HepG2 (cell line): ENCODE results near the gene MCOLN3. TPM values are rescaled to one million over a fixed set of nuclear protein-coding genes. Genes with fewer than 3 reads are reported as not detected.

Experiments
- EHMT2 ChIP-seq: fragments of 200-600 bp; sonication (generic); IDR thresholded peaks from 2 replicates; pipeline ENCODE4 v1.7.0; 2017; ENCODE audit warnings: antibody characterized with exemption, low read depth, low read length, borderline replicate concordance
- HMG20A ChIP-seq: IDR thresholded peaks from 2 replicates; pipeline ENCODE4 v1.6.1; 2016; ENCODE audit warnings: borderline replicate concordance
- MATR3 ChIP-seq: sonication (generic); formaldehyde crosslinking; IDR thresholded peaks from 2 replicates; pipeline ENCODE4 v1.4.0; 2020; ENCODE audit warnings: missing genetic modification reagents
- MXD4 ChIP-seq: IDR thresholded peaks from 2 replicates; pipeline ENCODE4 v1.6.1; 2016; ENCODE audit warnings: mild to moderate bottlenecking, missing biosample characterization, missing genetic modification reagents
- NFE2L2 ChIP-seq: fragments of 150-350 bp; IDR thresholded peaks from 2 replicates; pipeline ENCODE4 v1.6.1; 2014; ENCODE audit warnings: low read length
- SRSF4 ChIP-seq: fragments of 200-400 bp; formaldehyde crosslinking; IDR thresholded peaks from one replicate; pipeline ENCODE4 v1.6.1; 2018; ENCODE audit warnings: mild to moderate bottlenecking, low read depth, low read length, moderate library complexity; ENCODE audit not compliant: poor library complexity, severe bottlenecking
- SUZ12 ChIP-seq: fragments of 150-350 bp; IDR thresholded peaks from 2 replicates; pipeline ENCODE4 v1.6.1; 2014; ENCODE audit warnings: low read depth, low read length
- THYN1 ChIP-seq: sonication (generic); formaldehyde crosslinking; IDR thresholded peaks from 2 replicates; pipeline ENCODE4 v1.8.1; 2023; ENCODE audit warnings: low read depth, mild to moderate bottlenecking, moderate library complexity, missing genetic modification reagents, borderline replicate concordance
- ZBTB38 ChIP-seq: sonication (generic); formaldehyde crosslinking; IDR thresholded peaks from 2 replicates; pipeline ENCODE4 v1.5.1; 2020; ENCODE audit warnings: mild to moderate bottlenecking, missing genetic modification reagents
- ZNF451 ChIP-seq: sonication (generic); formaldehyde crosslinking; IDR thresholded peaks from 2 replicates; pipeline ENCODE4 v1.5.0; 2020; ENCODE audit warnings: mild to moderate bottlenecking, missing genetic modification reagents
- ZNF468 ChIP-seq: sonication (generic); formaldehyde crosslinking; IDR thresholded peaks from 2 replicates; pipeline ENCODE4 v1.8.0; 2022; ENCODE audit warnings: mild to moderate bottlenecking, moderate library complexity, missing genetic modification reagents
- ZNF776 ChIP-seq: sonication (generic); formaldehyde crosslinking; IDR thresholded peaks from 2 replicates; pipeline ENCODE4 v1.4.0; 2020; ENCODE audit warnings: mild to moderate bottlenecking, missing genetic modification reagents
- polyA plus RNA-seq, 8 experiments: library from polyadenylated mRNA; depleted of rRNA in 3 of 8; stranded (reverse) in 7 of 8; unstranded in 1 of 8; fragments of >200 nt; fragmentation: Illumina TruSeq in 4 of 8; extraction: Trizol in 4 of 8; gene quantifications; 2 replicates each; pipeline versions ENCODE4 v1.2.1 to v1.2.3, GENCODE V29; 2011 to 2016; ENCODE audit warnings: low read depth in 4 of 8, missing spikeins in 1 of 8, mixed read lengths in 1 of 8; ENCODE audit not compliant: insufficient read depth in 1 of 8
- total RNA-seq, 5 experiments: library from RNA; depleted of rRNA; stranded (reverse); fragments of >200 nt; fragmentation: Illumina TruSeq; extraction: Trizol; gene quantifications; 2 replicates each; pipeline ENCODE4 v1.2.3, GENCODE V29; 2016; ENCODE audit warnings: low read depth in 1 of 5
- TF ChIP-seq, protein P1 (sequence below), 2 experiments: fragments of 450-650 bp in 1 of 2; sonication (generic) in 1 of 2; formaldehyde crosslinking in 1 of 2; IDR thresholded peaks; 2 replicates each; pipeline versions ENCODE4 v1.6.1 to v1.8.0; 2016 to 2022; ENCODE audit warnings: antibody characterized with exemption in 1 of 2, mild to moderate bottlenecking in 1 of 2, missing genetic modification reagents in 1 of 2
- TF ChIP-seq, protein P2 (sequence below): sonication (generic); formaldehyde crosslinking; IDR thresholded peaks from 2 replicates; pipeline ENCODE4 v1.9.0; 2021; ENCODE audit warnings: missing genetic modification reagents, borderline replicate concordance
- TF ChIP-seq, protein P3 (sequence below): sonication (generic); formaldehyde crosslinking; IDR thresholded peaks from 2 replicates; pipeline ENCODE4 v1.5.0; 2020; ENCODE audit warnings: missing genetic modification reagents

Gene MCOLN3
- total and polyA plus RNA-seq, 2 of the 13 experiments (the other 11 are each of a cell fraction or from before 2014, with no cell fraction given), result 0.04 TPM

DNA sequence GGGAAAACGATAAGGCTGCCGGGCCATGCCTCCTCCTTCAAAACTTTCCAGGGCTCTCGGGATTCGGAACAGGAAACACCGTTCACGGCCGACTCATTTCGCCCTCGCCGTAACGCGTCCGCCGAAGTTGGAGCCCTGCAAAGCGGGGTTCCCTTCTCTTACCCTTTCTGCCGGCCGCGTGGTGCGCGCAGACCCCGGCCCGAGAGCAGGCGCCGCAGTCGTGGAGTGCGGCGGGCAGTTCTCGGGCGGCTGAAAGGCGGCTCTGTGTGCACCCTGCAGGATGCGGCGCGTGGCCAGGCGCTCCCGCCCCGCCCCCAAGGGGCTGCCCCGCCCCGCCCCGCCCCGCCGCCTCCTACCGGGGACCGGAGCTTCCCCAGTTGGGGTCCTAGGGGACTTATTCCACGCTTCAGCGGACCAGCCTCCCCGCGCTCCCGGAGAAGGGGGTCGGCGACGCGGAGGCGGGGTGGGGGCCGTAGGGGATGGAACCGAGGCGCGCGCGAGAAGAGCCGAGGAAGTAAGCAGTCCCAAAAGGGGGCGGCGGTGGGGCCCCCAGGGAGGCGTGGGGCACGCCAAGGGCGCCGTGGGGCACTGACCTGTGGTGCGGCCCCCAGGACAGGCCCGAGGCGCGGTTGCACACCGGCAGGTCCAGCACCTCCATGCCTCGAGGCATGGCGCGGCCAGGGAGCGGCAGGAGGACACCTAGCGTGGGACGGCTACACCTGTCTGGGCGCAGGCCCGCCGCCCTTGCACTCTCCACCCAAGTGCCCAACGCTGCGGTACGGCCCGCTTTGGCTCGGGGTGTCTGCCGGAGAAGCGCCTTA lies 51.2 kb downstream of the MCOLN3 start, which contains the start of gene MCOLN2 (continued):
- TF ChIP-seq, protein P1, sequence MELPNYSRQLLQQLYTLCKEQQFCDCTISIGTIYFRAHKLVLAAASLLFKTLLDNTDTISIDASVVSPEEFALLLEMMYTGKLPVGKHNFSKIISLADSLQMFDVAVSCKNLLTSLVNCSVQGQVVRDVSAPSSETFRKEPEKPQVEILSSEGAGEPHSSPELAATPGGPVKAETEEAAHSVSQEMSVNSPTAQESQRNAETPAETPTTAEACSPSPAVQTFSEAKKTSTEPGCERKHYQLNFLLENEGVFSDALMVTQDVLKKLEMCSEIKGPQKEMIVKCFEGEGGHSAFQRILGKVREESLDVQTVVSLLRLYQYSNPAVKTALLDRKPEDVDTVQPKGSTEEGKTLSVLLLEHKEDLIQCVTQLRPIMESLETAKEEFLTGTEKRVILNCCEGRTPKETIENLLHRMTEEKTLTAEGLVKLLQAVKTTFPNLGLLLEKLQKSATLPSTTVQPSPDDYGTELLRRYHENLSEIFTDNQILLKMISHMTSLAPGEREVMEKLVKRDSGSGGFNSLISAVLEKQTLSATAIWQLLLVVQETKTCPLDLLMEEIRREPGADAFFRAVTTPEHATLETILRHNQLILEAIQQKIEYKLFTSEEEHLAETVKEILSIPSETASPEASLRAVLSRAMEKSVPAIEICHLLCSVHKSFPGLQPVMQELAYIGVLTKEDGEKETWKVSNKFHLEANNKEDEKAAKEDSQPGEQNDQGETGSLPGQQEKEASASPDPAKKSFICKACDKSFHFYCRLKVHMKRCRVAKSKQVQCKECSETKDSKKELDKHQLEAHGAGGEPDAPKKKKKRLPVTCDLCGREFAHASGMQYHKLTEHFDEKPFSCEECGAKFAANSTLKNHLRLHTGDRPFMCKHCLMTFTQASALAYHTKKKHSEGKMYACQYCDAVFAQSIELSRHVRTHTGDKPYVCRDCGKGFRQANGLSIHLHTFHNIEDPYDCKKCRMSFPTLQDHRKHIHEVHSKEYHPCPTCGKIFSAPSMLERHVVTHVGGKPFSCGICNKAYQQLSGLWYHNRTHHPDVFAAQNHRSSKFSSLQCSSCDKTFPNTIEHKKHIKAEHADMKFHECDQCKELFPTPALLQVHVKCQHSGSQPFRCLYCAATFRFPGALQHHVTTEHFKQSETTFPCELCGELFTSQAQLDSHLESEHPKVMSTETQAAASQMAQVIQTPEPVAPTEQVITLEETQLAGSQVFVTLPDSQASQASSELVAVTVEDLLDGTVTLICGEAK (IDR thresholded peaks at IDR 0.05), result no peak
- TF ChIP-seq, protein P1 (CRISPR knock-in tag; IDR thresholded peaks at IDR 0.05), result no peak
- TF ChIP-seq, protein P2, sequence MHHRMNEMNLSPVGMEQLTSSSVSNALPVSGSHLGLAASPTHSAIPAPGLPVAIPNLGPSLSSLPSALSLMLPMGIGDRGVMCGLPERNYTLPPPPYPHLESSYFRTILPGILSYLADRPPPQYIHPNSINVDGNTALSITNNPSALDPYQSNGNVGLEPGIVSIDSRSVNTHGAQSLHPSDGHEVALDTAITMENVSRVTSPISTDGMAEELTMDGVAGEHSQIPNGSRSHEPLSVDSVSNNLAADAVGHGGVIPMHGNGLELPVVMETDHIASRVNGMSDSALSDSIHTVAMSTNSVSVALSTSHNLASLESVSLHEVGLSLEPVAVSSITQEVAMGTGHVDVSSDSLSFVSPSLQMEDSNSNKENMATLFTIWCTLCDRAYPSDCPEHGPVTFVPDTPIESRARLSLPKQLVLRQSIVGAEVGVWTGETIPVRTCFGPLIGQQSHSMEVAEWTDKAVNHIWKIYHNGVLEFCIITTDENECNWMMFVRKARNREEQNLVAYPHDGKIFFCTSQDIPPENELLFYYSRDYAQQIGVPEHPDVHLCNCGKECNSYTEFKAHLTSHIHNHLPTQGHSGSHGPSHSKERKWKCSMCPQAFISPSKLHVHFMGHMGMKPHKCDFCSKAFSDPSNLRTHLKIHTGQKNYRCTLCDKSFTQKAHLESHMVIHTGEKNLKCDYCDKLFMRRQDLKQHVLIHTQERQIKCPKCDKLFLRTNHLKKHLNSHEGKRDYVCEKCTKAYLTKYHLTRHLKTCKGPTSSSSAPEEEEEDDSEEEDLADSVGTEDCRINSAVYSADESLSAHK (CRISPR knock-in tag), result no peak
- TF ChIP-seq MATR3 (CRISPR knock-in tag) (no peak), ZBTB38 (CRISPR knock-in tag) (no peak), MXD4 (CRISPR knock-in tag) (no peak), ZNF468 (CRISPR knock-in tag) (no peak), EHMT2 (no peak), ZNF776 (CRISPR knock-in tag) (no peak), SUZ12 (no peak), ZNF451 (no peak), SRSF4 (no peak), THYN1 (CRISPR knock-in tag) (no peak), NFE2L2 (no peak), HMG20A (CRISPR knock-in tag) (no peak)
- TF ChIP-seq, protein P3, sequence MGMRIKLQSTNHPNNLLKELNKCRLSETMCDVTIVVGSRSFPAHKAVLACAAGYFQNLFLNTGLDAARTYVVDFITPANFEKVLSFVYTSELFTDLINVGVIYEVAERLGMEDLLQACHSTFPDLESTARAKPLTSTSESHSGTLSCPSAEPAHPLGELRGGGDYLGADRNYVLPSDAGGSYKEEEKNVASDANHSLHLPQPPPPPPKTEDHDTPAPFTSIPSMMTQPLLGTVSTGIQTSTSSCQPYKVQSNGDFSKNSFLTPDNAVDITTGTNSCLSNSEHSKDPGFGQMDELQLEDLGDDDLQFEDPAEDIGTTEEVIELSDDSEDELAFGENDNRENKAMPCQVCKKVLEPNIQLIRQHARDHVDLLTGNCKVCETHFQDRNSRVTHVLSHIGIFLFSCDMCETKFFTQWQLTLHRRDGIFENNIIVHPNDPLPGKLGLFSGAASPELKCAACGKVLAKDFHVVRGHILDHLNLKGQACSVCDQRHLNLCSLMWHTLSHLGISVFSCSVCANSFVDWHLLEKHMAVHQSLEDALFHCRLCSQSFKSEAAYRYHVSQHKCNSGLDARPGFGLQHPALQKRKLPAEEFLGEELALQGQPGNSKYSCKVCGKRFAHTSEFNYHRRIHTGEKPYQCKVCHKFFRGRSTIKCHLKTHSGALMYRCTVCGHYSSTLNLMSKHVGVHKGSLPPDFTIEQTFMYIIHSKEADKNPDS (CRISPR knock-in tag), result no peak
